ENCODE results near the gene ELP2.

GRCh38 chr18:36120297-36120696, 9.4 kb upstream of the ELP2 start:
- TF ChIP-seq POLR2A (IDR thresholded peaks at IDR 0.05; ENCODE audit: low read depth, low read length) = no peak
- no peak for TF ChIP-seq POLR2AphosphoS5 (IDR thresholded peaks at IDR 0.05; ENCODE audit: low read depth, low read length)

Data from GM12891 (cell line).